ENCODE measurements around the gene SLC52A3.

DNA sequence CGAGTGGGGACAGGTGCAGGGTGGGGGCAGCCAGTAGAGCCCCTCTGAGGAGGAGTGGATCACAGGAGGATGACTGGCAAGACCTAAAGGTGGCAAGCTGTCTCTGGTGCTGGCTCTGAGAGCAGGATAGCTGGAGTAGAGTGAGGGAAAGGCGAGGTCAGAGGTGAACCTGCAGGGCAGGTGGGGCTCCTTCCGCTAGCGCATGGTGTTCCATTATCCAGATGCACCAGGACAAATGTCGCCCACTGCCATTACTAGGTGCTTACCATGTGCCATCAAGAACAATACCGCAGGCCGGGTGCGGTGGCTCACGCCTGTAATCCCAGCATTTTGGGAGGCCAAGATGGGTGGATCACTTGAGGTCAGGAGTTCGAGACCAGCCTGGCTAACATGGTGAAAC is 46.9 kb upstream of the SLC52A3 start:
- TF ChIP-seq KDM1A (IDR thresholded peaks at IDR 0.05; ENCODE audit: low read depth) (no peak), HDAC2 (IDR thresholded peaks at IDR 0.05) (no peak), POLR2A (IDR thresholded peaks at IDR 0.05; ENCODE audit: low read length) (no peak; the same call in 1 of the 2 replicates), HOXB5 (CRISPR knock-in tag; IDR thresholded peaks at IDR 0.05) (no peak), MAZ (IDR thresholded peaks at IDR 0.05; ENCODE audit: borderline replicate concordance, low read depth, low read length) (no peak)
- TF ChIP-seq, protein P1, sequence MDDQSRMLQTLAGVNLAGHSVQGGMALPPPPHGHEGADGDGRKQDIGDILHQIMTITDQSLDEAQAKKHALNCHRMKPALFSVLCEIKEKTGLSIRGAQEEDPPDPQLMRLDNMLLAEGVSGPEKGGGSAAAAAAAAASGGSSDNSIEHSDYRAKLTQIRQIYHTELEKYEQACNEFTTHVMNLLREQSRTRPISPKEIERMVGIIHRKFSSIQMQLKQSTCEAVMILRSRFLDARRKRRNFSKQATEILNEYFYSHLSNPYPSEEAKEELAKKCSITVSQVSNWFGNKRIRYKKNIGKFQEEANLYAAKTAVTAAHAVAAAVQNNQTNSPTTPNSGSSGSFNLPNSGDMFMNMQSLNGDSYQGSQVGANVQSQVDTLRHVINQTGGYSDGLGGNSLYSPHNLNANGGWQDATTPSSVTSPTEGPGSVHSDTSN (IDR thresholded peaks at IDR 0.05) = no peak
- TF ChIP-seq, protein P2, sequence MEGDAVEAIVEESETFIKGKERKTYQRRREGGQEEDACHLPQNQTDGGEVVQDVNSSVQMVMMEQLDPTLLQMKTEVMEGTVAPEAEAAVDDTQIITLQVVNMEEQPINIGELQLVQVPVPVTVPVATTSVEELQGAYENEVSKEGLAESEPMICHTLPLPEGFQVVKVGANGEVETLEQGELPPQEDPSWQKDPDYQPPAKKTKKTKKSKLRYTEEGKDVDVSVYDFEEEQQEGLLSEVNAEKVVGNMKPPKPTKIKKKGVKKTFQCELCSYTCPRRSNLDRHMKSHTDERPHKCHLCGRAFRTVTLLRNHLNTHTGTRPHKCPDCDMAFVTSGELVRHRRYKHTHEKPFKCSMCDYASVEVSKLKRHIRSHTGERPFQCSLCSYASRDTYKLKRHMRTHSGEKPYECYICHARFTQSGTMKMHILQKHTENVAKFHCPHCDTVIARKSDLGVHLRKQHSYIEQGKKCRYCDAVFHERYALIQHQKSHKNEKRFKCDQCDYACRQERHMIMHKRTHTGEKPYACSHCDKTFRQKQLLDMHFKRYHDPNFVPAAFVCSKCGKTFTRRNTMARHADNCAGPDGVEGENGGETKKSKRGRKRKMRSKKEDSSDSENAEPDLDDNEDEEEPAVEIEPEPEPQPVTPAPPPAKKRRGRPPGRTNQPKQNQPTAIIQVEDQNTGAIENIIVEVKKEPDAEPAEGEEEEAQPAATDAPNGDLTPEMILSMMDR (IDR thresholded peaks at IDR 0.05) = no peak
